GM11168 (cell line): ENCODE measurements around the gene TCP11L1.
"Not testable (repeated sequence)": the region's sequence is repeated elsewhere in the genome, so short reads cannot be mapped to it uniquely, and the experiment has no call there.

ENCODE experiments used
- in situ Hi-C: fragments of 300-500 bp; cut with MboI; formaldehyde crosslinking; loops from one replicate; pipeline ENCODE4 v1.12.0; 2022; ENCODE audit warnings: low sequenced_read_pairs; ENCODE audit not compliant: unreplicated experiment

Gene TCP11L1

DNA sequence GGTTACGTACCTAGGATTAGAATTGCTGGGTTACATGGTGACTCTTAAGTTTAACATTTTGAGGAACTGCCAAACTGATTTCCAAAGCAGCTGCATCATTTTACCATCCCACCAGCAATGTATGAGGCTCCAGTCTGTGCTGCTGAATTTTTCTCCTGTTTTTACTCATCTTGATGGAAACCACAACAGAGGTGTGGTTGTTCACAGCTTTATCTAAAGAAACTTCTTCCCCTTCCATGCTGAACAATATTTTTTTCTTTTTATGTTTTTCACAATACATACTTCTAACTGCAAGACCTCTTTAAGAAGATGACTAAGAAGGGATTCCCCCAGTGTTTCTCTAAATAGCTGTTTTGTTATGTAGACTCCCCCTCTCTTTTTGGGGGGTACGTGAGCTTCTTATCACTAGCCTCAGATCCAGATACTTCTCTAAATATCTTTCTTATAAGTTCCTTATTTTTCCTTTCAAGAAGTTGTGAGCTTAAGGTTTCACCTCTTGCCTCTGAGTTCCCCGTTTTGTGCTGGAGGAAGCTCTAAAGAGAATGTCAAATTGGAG is 24.0 kb downstream of the TCP11L1 start:
- in situ Hi-C loops, result loop anchor here (10.0 to 25.0 kb wide), 2 partner anchors 99 to 226 kb away; partner anchors contain the start of gene PRRG4

DNA sequence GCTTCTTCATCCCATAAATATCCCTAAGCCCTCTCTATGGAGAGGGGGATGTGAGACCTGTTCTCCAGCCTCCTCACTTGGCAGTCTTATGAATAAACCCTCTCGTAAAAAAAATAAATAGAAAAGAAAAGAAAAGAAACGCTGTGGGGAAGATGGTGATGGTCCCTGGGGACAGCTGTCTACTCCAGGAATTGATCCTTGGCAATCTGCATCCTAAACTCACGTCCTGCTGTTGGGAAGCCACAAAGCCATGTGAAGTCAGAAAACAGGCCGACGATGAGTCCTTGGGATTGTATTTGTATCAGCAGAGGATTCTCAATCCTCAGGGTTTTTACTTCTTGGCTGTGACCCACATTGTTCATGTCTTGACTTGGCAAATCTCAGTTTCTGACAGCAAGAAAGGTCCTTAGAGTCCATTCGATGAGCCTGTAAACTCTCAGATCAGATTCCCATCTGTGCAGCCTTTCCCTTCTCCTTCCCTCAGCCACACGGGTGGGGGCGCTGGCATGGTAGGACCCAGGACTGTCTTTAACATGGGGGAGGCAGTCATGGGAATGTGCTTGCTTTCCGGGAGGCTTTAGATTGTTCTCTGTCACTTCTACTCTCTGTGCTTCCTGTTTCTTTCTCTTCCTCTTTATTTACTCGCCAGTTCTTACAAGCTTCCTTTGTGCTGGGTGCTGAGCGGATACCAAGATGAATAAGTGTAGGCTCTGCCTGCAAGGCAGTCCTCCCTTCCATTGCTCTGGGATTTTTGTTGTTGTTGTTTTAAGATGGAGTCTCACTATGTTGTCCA is 24.9 kb downstream of the TCP11L1 start:
- in situ Hi-C loops, result loop anchor here (10.0 to 25.0 kb wide), 2 partner anchors 99 to 227 kb away; partner anchors contain the start of gene PRRG4

DNA sequence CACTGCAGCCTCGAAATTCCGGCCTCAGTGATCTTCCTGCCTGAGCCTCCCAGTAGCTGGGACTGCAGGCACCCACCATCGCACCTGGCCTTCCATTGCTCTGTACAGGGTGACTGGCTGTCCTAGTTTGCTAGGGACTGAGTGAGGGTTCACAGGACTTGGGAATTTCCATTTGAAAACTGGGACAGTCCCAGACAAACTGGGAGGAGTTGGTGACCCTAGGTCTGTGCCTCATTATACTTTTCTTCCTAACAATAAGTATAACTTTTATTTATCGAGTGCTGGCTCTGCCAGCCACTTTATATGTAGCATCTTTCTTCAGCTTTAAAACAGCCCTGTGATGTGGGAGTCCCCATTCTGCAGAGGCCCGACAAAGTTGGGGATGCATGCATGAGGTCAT is 25.5 kb downstream of the TCP11L1 start:
- in situ Hi-C loops, result loop anchor here (10.0 to 25.0 kb wide), 2 partner anchors 100 to 228 kb away; partner anchors contain the start of gene PRRG4

DNA sequence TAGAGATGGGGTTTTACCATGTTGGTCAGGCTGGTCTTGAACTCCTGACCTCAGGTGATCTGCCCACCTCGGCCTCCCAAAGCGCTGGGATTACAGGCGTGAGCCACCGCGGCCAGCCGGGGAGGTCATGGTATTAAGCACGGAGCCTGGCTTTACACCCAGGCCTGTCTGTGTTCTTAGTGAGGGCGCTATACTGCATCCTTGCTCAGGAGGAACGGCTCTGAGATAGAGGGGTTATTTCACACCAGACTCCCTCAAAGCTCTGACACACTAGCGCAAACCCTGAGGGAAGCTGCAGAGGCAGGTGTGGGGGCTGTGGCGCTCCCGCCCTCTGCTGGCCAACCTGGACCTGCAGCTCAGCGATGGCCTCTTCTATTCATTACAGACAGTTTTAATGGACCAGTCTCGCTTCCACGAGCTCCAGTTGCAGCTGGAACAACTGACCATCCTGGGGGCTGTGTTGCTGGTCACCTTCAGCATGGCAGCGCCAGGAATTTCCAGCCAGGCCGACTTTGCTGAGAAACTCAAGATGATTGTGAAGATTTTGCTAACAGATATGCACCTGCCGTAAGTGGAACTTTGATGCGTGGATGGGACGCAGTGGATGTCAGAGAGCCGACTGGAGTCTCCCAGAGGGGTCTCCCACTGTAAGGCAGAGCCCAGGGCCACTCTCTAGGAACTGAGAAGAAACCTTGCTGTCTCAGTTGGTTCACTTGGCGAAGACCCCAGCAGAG is 26.2 kb downstream of the TCP11L1 start:
- in situ Hi-C loops, result loop anchor here (10.0 to 25.0 kb wide), 2 partner anchors 101 to 228 kb away; partner anchors contain the start of gene PRRG4

DNA sequence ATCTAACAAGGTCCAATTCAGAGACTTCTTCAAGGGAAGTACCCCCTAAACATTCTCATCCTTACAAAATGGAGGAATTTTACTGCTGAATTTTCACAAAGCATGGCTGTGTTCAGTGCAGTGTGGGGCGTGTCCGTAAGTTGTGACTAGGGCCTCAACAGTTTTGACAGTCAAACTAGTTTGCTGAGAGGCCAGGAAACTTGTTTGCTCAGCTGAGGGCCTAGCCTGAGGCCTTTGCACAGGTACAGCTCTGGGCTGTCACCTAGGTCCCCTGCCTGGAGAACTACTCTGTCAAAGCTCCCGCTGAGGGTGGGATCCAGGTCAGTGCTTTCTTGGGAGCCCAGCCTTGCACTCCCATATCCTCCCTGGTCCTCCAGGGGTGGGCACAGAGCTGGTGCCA is 27.9 kb downstream of the TCP11L1 start:
- in situ Hi-C loops, result loop anchor here (10.0 to 25.0 kb wide), 2 partner anchors 102 to 230 kb away; partner anchors contain the start of gene PRRG4

DNA sequence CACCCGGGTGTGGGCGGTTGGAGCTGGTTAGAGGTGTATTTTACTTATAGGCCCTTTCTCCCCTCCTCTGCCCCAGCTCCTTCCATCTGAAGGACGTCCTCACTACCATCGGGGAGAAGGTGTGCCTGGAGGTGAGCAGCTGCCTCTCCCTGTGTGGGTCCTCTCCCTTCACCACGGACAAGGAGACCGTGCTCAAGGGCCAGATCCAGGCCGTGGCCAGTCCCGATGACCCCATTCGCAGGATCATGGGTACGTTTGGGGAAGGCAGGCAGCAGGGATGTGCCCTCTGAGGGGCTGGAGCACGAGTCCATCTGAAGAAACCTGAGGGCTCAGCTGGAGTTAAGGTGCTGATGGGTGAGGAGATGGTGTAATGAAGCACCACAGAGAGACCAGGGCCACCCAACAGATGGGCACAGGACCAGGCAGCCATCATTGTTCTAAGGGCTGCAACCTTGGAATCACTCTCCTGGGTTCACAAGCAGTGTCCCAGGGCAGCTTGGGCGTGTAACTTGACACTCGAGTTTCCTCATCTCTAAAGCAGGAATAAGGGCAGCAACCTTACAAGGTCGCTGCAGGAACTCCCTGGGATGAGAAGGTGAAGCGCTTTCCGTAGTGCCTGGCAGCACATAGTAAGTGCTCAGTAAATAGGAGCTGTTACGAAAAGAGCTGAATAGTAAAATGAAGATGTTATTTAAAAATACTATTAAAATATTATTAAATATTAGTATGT is 29.4 kb downstream of the TCP11L1 start:
- in situ Hi-C loops, result loop anchor here (10.0 to 25.0 kb wide), 2 partner anchors 104 to 231 kb away; partner anchors contain the start of gene PRRG4

DNA sequence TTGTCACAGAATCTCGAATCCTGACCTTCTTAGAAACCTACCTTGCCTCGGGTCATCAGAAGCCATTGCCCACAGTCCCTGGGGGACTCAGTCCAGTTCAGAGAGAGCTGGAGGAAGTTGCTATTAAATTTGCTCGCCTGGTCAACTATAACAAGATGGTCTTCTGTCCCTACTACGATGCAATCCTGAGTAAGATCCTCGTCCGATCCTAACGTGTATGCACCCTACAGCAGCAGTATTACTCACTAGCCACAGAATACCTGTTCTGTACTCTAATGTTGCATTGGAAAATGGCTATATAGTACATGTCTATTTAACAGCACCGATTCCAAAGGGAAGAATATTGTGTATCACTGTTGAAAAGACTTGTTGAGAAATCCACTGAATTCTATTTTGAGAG is 33.1 kb downstream of the TCP11L1 start:
- in situ Hi-C loops, result loop anchor here (25.0 kb wide), 1 partner anchor 235 kb away; the partner anchor contains the start of gene PRRG4

DNA sequence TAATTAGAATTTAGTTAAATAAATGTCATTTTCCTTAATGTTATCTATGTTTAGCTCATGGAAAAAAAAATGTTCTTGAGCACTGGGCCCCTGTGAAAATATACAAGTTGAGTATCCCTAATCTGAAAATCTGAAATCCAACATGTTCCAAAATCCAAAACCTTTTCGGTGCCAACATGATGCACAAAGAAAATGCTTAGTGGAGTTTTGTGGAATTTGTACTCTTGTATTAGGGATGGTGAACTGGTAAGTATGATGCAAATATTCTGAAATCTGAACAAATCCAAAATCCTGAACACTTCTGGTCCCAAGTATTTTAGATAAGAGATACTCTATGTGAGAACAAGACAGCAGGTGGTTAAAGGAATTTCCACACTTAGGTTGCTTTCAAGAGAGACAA is 44.5 kb downstream of the TCP11L1 start:
- in situ Hi-C loops, result no loop called here

DNA sequence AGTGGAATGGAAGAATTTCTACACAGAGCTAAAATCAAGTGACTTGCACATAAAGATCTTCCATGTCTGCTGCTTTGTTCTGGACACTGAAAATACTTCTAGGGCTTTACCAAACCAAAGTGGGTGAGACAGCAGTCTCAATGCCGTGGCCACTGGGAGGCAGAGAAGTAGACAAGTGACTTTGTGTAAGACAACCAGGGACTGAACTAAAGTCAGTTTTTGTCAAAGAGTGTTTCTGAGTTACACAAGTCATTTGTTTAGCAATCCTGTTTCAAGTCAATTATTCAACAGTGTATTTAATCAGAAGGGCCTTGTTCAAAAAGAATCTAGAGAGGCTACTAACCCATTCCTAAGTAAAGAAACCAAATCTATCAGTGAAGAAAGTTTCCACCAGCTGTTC is 46.6 kb downstream of the TCP11L1 start:
- in situ Hi-C loops, result no loop called here

DNA sequence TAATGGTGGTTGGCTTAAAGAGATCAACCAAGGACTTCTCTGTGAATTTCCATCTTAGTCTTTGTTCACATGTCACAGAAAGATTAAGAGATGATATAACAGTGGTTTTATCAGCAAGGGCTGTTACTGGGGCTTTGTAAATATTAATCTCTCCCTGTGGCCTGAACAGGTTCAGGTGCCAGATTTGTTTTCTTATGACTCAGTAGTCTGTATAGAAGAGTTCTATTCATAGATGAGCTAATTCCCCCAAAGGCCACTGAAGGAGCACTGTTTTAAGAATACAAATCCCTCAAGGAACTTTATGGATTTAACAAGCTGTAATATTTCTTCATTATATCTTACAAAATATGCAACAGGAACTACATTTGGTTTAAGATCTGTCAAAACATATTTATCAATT is 50.4 kb downstream of the TCP11L1 start:
- in situ Hi-C loops, result no loop called here

DNA sequence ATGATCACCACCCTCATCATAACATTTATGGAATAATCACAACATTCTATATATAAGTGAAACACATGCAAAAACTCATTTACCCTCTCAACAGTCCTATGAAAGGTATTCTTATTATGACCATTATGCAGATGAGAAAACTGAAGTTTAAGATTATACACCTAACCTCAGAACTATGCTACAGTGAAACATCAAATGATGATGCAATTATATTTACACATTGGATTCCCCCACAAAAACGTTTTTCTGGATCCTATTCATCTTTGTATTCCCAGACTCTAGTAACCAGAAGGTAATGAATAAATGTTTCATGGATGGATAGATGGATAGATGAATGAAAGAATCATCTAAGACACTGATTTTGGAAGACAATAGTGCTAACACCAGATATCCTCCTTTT is 54.8 kb downstream of the TCP11L1 start:
- in situ Hi-C loops, result no loop called here

DNA sequence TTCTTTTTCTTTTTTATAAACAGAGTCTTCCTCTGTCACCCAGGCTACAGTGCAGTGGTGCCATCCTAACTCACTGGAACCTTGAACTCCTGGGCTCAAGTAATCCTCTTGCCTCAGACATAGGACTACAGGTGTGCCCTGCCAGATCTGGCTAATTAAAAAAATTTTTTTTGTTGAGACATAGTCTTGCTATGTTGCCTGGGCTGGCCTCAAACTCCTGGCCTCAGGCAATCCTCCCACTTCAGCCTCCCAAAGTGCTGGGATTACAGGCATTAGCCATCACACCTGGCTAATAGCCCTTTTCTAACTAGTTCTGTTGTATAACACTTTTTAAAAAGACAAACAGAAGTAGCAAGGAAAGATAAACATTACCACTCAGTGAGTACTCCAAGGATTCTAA is 64.5 kb downstream of the TCP11L1 start:
- in situ Hi-C loops, result no loop called here

DNA sequence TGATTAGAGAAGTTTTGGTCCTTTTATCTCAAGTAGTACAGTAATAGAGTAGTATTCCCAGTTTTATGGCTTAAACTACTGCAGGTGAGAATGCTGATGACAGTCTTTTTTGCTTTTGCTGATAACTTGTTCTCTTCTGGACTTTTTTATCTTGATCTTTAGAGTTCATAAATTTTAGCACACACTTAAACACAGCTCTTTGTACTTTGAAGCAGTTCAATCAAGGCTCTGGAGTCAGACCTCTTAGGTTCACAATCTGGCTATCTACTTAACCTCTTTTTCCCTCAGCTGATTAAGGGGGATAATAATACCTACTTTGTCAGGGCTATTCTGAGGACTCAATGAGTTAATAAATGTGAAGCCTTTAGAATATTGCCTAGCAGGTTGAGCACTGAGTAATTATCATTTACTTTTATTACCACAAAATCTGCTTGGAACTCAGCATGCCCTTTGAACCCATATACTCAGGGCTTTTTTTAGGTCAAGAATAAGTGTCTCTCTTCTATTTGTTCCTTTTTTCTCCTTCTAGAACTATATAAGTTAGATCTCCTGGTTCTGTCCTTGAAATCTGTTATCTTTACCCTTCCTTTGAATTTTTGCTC is 70.0 kb downstream of the TCP11L1 start:
- in situ Hi-C loops, result no loop called here

DNA sequence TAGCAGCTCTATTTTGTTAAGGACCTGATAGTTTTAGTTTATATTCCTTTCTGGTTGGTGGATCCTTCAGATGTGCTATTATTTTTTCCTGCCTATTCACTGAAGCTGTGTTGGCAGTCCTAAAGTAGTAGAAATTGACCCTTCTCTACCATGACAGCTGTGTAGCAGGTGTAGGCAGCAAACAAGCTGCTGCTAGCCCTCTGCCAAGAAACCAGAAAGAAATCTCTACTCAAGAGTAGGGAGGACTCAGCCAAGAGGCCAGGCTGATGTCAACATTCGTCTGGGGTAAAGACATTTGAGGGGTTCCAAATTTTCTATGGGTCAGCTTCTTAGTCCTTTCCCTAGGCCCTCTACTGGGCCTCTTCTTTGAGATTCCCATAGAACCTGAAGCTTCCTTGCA is 70.7 kb downstream of the TCP11L1 start:
- in situ Hi-C loops, result no loop called here

DNA sequence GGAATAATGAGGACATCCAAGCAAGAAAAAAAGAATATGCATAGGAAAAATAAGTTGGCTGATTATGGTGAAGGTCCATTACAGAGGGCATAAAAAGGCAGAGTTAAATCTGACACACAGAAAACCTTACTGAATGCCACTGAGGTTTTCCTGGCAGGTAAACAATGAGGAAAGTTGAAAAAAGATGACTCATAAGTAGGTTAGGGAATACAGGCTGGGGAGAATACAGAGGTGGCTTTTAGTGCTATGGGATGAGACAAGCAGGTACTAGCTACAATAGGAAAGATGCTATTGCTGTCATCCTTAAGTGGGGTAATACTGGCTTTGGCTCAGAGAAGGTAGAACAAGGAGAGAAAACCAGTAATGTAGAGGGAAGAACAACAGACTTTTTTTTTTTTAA is 77.2 kb downstream of the TCP11L1 start:
- in situ Hi-C loops, result no loop called here

DNA sequence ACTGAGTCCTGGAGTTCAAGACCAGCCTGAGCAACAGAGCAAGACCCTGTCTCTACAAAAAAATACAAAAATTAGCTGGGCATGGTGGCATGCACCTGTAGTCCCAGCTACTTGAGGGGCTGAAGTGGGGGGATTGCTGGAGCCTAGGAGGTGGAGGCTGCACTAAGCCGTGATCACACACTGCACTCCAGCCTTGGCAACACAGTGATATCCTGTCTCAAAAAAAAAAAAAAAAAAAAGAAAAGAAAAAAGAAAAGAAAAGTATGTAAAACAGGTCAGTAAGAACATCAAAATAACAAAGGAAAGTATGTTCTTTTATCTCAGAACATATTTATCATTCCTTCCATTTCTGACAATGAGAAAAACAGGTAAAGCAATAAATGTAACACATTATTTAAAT is 83.3 kb downstream of the TCP11L1 start:
- in situ Hi-C loops, result not testable (repeated sequence)
